Spleen (tissue), 11 donors: ENCODE measurements around the gene MLLT10. TPM values are rescaled to one million over a fixed set of nuclear protein-coding genes. Genes with fewer than 3 reads are reported as not detected.

Source experiments
- DNase-seq: peaks from one replicate; pipeline ENCODE4 v3.0.0-alpha.2; 2020
- H3K27ac ChIP-seq, 8 donors: fragments of 200-600 bp; sonication (generic) in 7 of 8; 1 replicate in 4 of 8; 2 replicates in 4 of 8; pipeline versions ENCODE4 v1.5.0 to v1.8.0; 2016 to 2021; ENCODE audit warnings: inconsistent platforms in 4 of 8, mild to moderate bottlenecking in 4 of 8, moderate library complexity in 1 of 8
- H3K27me3 ChIP-seq, 7 donors: fragments of 200-600 bp; sonication (generic) in 6 of 7; replicated peaks in 1 of 7; 1 replicate in 4 of 7; 2 replicates in 3 of 7; pipeline versions ENCODE4 v1.5.0 to v1.8.0; 2016 to 2021; ENCODE audit warnings: inconsistent platforms in 3 of 7, mild to moderate bottlenecking in 1 of 7
- H3K36me3 ChIP-seq, 6 donors: fragments of 200-600 bp; sonication (generic) in 5 of 6; 1 replicate in 4 of 6; 2 replicates in 2 of 6; pipeline versions ENCODE4 v1.5.0 to v1.8.0; 2016 to 2021; ENCODE audit warnings: inconsistent platforms in 2 of 6
- H3K4me1 ChIP-seq, 6 donors: fragments of 200-600 bp; sonication (generic) in 5 of 6; 1 replicate in 3 of 6; 2 replicates in 3 of 6; pipeline versions ENCODE4 v1.5.0 to v1.8.0; 2016 to 2021; ENCODE audit warnings: inconsistent platforms in 3 of 6
- H3K4me3 ChIP-seq, 8 donors: fragments of 200-600 bp; sonication (generic) in 7 of 8; 1 replicate in 4 of 8; 2 replicates in 4 of 8; pipeline versions ENCODE4 v1.5.0 to v1.8.0; 2016 to 2021; ENCODE audit warnings: inconsistent platforms in 4 of 8, mild to moderate bottlenecking in 4 of 8, moderate library complexity in 2 of 8
- H3K9me3 ChIP-seq, 8 donors: fragments of 200-600 bp; sonication (generic) in 7 of 8; 1 replicate in 4 of 8; 2 replicates in 4 of 8; pipeline versions ENCODE4 v1.5.0 to v1.8.0; 2016 to 2021; ENCODE audit warnings: inconsistent platforms in 4 of 8
- POLR2A ChIP-seq, 3 donors: fragments of 450-650 bp; IDR thresholded peaks; one replicate each; pipeline ENCODE4 v1.5.1; 2017; ENCODE audit warnings: antibody characterized with exemption in 3 of 3, mild to moderate bottlenecking in 1 of 3
- POLR2AphosphoS5 ChIP-seq, 3 donors: sonication (generic); formaldehyde crosslinking; IDR thresholded peaks; one replicate each; pipeline ENCODE4 v1.5.1; 2017; ENCODE audit warnings: antibody characterized with exemption in 3 of 3
- WGBS, 5 donors: extraction: QIAGEN DNeasy Blood & Tissue Kit in 3 of 5; methylation state at CpG; one replicate each; pipeline versions ENCODE4 v1.1.5 to v1.1.7; 2013 to 2018; 5-methylcytosine and 5-hydroxymethylcytosine counted together
- intact Hi-C: fragments of 100-400 bp; cut with DNase I; formaldehyde crosslinking; loops from one replicate; pipeline ENCODE4 v1.15.0; 2023; ENCODE audit warnings: low total_unique reads
- polyA plus RNA-seq, 3 donors: library from polyadenylated mRNA; stranded (reverse); fragments of 200-250 nt; gene quantifications; one replicate each; pipeline ENCODE4 v1.2.1, GENCODE V29; 2013
- total RNA-seq, 7 donors: library from RNA; depleted of rRNA in 3 of 7; stranded (reverse); fragments of >200 nt in 3 of 7; fragmentation: NEBNext Ultra II Directional in 4 of 7; extraction: Animal tissue kit (Norgen Biotek cat#: 25700) in 4 of 7; gene quantifications; one replicate each; pipeline versions ENCODE4 v1.1.0 to v1.2.1, GENCODE V29; 2016 to 2021
- TF ChIP-seq, protein P1 (sequence below), 11 experiments: fragments of 200-600 bp in 7 of 11; fragments of 450-650 bp in 4 of 11; sonication (generic) in 4 of 11; IDR thresholded peaks in 8 of 11; conservative IDR thresholded peaks in 3 of 11; 1 replicate in 7 of 11; 2 replicates in 4 of 11; pipeline versions ENCODE4 v1.4.0 to v1.8.0; 2016 to 2021; ENCODE audit warnings: antibody characterized with exemption in 11 of 11, inconsistent platforms in 4 of 11, mild to moderate bottlenecking in 1 of 11
- donor health status: healthy with polysubstance abuse.
- donor health status: DM: no; HTN: no; CAD: no; lungs with moderate emphysema.
- donor health status: DM: no; HTN: no; CAD: no.
- donor health status: Bipolar disorder and iron deficiency.
- donor health status: healthy.
- donor health status: DM: no; HTN: no; CAD: no.
- donor health status: DM: yes; HTN: yes; CAD: no.

Gene MLLT10
- total and polyA plus RNA-seq, 10 donors, result 9.5 to 58.1 (median 43.0) TPM

DNA sequence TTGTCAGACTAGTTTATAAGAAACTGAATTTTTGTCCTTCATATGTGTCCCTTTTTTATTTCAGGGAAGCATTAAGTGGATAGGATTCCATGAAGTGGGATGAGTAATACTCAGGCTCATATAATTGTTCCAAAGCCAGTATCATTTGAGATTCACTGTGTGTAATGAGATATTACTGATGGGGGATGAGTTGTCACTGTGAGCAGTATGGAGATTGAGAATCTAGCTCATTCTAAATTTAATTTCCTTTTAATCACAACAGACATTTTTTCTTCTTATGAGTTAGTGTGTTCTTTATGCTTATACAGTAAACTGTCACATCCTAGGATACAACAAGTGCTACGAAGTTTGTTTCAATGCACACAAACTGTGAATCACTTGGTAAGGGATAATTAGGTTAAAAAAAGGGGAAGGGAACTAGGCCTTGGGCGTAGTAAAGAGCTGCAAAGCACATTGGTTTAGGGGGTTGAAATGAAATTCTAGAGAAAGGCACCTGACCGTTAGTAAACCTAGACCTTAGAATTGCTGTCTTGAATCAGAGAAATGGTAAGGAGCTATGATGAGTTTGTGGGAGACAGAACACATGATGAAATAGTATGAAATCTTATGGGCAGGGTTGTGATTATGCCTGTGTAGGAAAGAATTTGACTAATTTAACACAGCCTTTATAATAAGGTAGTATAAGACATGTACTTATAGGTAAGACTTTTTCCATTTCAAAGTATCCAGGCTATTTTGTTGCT is 153.4 kb downstream of the MLLT10 start:
- intact Hi-C loops, result no loop called here
- Histone ChIP-seq H3K27ac (no peak overlapping the region), H3K27me3 (no peaks in the 10 kb centered on the region), H3K36me3 (peaks cover 0 to 52% (median 2%) of the 10 kb centered on the region in 6 donors), H3K4me3 (no peak overlapping the region), H3K4me1 (no peaks in the 10 kb centered on the region), H3K9me3 (no peaks in the 10 kb centered on the region)
- TF ChIP-seq, protein P1, sequence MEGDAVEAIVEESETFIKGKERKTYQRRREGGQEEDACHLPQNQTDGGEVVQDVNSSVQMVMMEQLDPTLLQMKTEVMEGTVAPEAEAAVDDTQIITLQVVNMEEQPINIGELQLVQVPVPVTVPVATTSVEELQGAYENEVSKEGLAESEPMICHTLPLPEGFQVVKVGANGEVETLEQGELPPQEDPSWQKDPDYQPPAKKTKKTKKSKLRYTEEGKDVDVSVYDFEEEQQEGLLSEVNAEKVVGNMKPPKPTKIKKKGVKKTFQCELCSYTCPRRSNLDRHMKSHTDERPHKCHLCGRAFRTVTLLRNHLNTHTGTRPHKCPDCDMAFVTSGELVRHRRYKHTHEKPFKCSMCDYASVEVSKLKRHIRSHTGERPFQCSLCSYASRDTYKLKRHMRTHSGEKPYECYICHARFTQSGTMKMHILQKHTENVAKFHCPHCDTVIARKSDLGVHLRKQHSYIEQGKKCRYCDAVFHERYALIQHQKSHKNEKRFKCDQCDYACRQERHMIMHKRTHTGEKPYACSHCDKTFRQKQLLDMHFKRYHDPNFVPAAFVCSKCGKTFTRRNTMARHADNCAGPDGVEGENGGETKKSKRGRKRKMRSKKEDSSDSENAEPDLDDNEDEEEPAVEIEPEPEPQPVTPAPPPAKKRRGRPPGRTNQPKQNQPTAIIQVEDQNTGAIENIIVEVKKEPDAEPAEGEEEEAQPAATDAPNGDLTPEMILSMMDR (IDR thresholded peaks at IDR 0.05 in 8 of 11, conservative IDR thresholded peaks at IDR 0.05 in 3 of 11), result no peak
- no peak for TF ChIP-seq POLR2A (IDR thresholded peaks at IDR 0.05)
- TF ChIP-seq POLR2AphosphoS5 (IDR thresholded peaks at IDR 0.05), result no peak
- WGBS, 5 donors, result 89 to 97% (median 91%) methylated on average over 3 of the region's 3 CpGs
- no peak for DNase-seq

DNA sequence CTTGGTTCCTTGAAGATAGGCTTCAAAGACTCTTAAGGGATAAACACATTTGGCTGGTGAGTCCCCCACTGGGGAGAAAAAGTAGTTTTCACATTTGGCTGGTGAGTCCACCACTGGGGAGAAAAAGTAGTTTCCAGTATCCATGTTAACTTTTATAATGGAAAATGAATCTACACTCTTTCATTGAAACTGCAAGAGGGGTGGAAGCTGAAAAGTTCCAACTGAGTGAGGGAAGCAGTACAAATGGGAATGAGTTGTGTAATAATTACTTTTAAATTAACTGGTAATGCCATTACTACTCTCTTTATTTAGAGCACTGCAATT is 153.9 kb downstream of the MLLT10 start:
- Histone ChIP-seq H3K4me1 (no peaks in the 10 kb centered on the region), H3K9me3 (no peaks in the 10 kb centered on the region), H3K27me3 (no peaks in the 10 kb centered on the region), H3K4me3 (no peak overlapping the region), H3K27ac (no peak overlapping the region), H3K36me3 (peaks cover 0 to 52% (median 4%) of the 10 kb centered on the region in 6 donors)
- DNase-seq, result no peak
- TF ChIP-seq POLR2A (IDR thresholded peaks at IDR 0.05) (no peak), POLR2AphosphoS5 (IDR thresholded peaks at IDR 0.05) (no peak)
- TF ChIP-seq, protein P1 (IDR thresholded peaks at IDR 0.05 in 8 of 11, conservative IDR thresholded peaks at IDR 0.05 in 3 of 11), result no peak
- intact Hi-C loops, result no loop called here

DNA sequence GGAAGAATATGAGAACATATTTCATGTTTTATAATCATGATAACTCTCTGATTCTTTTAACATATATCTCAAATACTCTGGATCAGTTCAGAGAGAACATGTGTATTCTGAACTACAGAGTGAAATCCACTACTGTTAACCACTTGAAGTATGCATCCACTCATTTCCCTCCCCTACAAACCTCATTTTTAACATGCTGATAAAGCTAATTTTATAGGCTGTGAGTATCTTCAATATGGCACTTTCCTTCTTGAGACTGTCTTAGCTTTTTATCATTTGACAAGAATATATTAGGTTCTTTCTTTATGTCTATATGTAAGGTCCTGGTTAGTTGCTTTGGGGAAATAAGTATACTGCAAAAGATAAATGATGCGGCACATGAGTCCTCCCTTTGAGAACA is 154.8 kb downstream of the MLLT10 start:
- WGBS, 5 donors, result 92 to 100% (median 97%) methylated on average over 1 of the region's 1 CpG
- intact Hi-C loops, result no loop called here
- H3K4me1 ChIP-seq, result no peaks in the 10 kb centered on the region
- H3K36me3 ChIP-seq, result peaks cover 0 to 54% (median 5%) of the 10 kb centered on the region in 6 donors
- no peaks in the 10 kb centered on the region for H3K9me3 ChIP-seq
- no peak overlapping the region for H3K27ac ChIP-seq
- TF ChIP-seq POLR2A (IDR thresholded peaks at IDR 0.05), result no peak
- TF ChIP-seq, protein P1 (IDR thresholded peaks at IDR 0.05 in 8 of 11, conservative IDR thresholded peaks at IDR 0.05 in 3 of 11), result no peak
- TF ChIP-seq POLR2AphosphoS5 (IDR thresholded peaks at IDR 0.05), result no peak
- H3K27me3 ChIP-seq, result no peaks in the 10 kb centered on the region
- no peak overlapping the region for H3K4me3 ChIP-seq
- no peak for DNase-seq

- H3K36me3 ChIP-seq, result peaks cover 0 to 52% (median 5%) of the 10 kb centered on the region in 6 donors
- H3K27ac ChIP-seq, result no peak overlapping the region
- H3K4me3 ChIP-seq, result no peak overlapping the region
- H3K9me3 ChIP-seq, result no peaks in the 10 kb centered on the region
- H3K4me1 ChIP-seq, result no peaks in the 10 kb centered on the region
- TF ChIP-seq POLR2A (IDR thresholded peaks at IDR 0.05), result no peak
- TF ChIP-seq POLR2AphosphoS5 (IDR thresholded peaks at IDR 0.05), result no peak
- TF ChIP-seq, protein P1 (IDR thresholded peaks at IDR 0.05 in 8 of 11, conservative IDR thresholded peaks at IDR 0.05 in 3 of 11), result no peak
- H3K27me3 ChIP-seq, result no peaks in the 10 kb centered on the region
- DNase-seq, result no peak
- intact Hi-C loops, result no loop called here
These were observed 155.8 kb downstream of the MLLT10 start for GRCh38 chr10:21689881-21690280.
